ENCODE results near the gene C17orf67.

GRCh38 chr17:56774650-56775049, 59.1 kb downstream of the C17orf67 start:
- TF ChIP-seq RARB (CRISPR knock-in tag; IDR thresholded peaks at IDR 0.05) (no peak), ZFP3 (CRISPR knock-in tag; IDR thresholded peaks at IDR 0.05) (no peak), POU6F1 (CRISPR knock-in tag; IDR thresholded peaks at IDR 0.05; ENCODE audit: borderline replicate concordance, low read depth) (no peak), ISL1 (CRISPR knock-in tag; IDR thresholded peaks at IDR 0.05) (no peak), PATZ1 (CRISPR knock-in tag; IDR thresholded peaks at IDR 0.05; ENCODE audit: borderline replicate concordance) (no peak)

Measured in SK-N-SH treated with all-trans-retinoic acid at 6 μM for 48 hours (cell line).